VCaP (cell line): ENCODE data around the gene HIVEP2.

ENCODE experiments used
- H3K27ac ChIP-seq: fragments of 450-650 bp; 2 replicates; pipeline ENCODE4 v1.5.1; 2017
- CTCF ChIP-seq: fragments of 450-650 bp; conservative IDR thresholded peaks from 2 replicates; pipeline ENCODE4 v1.5.1; 2017; ENCODE audit warnings: mild to moderate bottlenecking, moderate library complexity

The HIVEP2 gene

DNA sequence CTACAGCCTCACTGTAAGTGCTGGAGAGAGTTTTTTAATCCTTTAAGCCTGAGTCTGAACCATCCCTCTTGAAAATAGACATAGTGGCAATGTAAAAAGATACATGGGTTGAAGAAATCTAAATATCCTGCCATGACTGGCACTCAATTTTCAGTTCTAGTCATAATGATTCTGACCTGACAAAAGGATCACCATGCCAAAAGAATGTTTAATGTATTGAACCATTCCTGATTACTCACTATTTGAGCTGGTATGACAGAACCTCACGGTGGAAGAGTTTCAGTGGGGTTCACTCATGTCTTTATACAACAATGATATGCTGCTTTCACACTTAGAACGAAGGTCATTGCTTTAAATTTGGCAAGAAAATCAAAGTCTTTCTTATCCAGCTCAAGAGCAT lies 93.4 kb downstream of the HIVEP2 start:
- TF ChIP-seq CTCF, result no peak
- H3K27ac ChIP-seq, result no peak overlapping the region

DNA sequence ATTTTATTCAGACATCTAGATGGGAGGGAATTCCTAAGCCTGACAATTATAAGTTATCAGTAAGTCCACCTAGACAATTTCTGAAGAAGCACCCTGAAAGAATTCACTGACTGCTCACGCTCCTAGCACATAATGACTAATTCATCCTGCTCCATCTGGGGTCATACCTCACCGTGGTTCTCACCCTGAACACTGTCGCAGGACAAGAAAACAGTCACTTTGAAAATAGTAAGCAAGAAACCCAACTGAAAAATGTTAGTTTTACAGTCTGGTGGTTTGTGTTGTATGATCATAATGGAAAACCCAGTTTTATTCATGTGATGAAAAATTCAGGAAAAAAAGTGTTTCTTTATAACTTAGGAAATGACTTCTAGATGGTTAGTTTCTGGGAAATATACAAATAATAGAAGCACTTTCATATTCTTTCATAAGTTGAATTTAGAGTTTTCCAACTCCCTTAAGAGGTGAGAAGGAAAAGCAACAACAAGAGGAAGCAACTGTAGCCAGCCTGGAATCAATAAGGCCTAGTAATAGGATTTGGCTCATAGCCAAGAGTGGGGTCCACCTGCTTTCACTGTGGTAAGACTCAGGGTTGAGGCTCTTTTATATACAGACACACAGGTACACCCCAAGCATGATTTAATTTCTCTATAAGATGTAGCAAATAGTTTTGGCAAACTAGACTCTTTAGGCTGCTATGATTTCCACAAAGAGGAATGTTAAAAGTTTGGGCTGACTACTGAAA lies 94.1 kb downstream of the HIVEP2 start:
- no peak for TF ChIP-seq CTCF
- no peak overlapping the region for H3K27ac ChIP-seq

DNA sequence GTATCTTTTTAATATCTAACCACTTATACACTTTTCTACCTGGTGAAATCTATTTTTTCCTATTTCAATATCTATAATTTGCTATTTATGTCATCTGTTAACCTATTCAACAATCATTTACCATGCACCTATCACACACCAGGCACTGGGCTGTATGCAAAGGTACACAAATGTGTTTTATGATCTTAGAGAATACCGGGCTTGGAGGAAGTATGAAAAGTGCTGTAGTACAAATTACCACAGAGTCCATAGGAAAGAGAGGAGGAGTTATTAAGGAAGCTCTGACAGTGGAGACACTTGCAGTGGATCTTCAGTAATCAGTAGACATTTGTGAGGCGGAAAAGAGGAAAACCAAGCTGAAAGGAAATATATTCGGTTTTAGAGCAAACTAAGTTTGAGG lies 96.0 kb downstream of the HIVEP2 start:
- peak overlapping the region; percentile 90; the same call in 1 of the 2 replicates for H3K27ac ChIP-seq
- TF ChIP-seq CTCF, result no peak

DNA sequence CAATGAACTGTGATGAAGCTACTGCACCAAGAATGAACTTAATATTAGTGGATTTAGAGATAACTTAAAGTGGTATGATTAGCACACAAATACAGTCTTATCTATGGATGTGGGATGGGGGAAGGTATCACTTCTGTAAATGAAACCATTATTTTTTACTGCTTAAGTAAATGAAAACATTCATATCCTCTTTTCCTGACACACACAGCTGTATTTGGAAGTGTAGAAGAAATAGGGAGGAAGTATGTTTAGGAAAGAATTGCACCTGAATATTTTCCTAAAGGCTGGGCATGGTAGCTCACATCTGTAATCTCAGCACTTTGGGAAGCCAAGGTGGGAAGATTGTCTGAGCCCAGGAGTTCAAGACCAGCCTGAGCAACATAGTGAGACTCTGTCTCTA lies 96.8 kb downstream of the HIVEP2 start:
- no peak for TF ChIP-seq CTCF
- H3K27ac ChIP-seq, result peak overlapping the region; percentile 90

DNA sequence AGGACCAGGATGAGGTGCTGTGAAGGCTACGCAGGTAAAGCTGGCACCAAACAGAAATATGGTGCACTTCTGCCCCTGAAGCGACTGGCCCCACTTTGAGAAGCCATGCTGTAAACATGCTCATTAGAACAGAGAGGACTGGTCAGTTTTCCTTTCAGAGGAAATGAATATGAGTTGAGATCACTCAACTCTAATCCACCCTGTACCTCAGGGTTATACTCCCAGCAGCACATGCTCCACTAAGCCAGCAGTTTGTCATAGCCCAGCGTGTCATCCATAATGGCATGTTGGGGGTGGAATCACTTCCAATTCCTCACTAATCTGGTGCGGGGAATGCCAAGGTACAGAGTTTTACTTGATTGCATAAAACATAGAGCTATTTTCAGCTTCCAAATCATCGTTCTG lies 98.1 kb downstream of the HIVEP2 start:
- peak overlapping the region; percentile 90 for H3K27ac ChIP-seq
- TF ChIP-seq CTCF, result no peak

- no peak for TF ChIP-seq CTCF
- H3K27ac ChIP-seq, result peak overlapping the region; percentile 90
Measured at GRCh38 chr6:142846459-142846831, 98.5 kb downstream of the HIVEP2 start.

- H3K27ac ChIP-seq, result peak overlapping the region; percentile 90
- no peak for TF ChIP-seq CTCF
Measured at GRCh38 chr6:142845624-142846458, 99.1 kb downstream of the HIVEP2 start.
